Left lung (tissue), 10 donors: Measurements from ENCODE around the gene SDCBP2. TPM values are rescaled to one million over a fixed set of nuclear protein-coding genes. Genes with fewer than 3 reads are reported as not detected.
A peak's percentile ranks its signal among the peaks of the same experiment; 100 is the strongest.

Experiments
- ATAC-seq: fragments of 200-7000 bp; cut with Tn5 transposase; one replicate; pipeline ENCODE4 v1.9.1; 2020; ENCODE audit warnings: moderate library complexity
- DNase-seq, 4 donors: peaks; one replicate each; pipeline ENCODE4 v3.0.0-alpha.2; 2013 to 2020
- H3K27ac ChIP-seq, 2 donors: fragments of 200-600 bp; sonication (generic) in 1 of 2; one replicate each; pipeline versions ENCODE4 v1.5.0 to v1.8.0; 2020 to 2021
- H3K27me3 ChIP-seq, 2 donors: fragments of 200-600 bp; sonication (generic) in 1 of 2; one replicate each; pipeline versions ENCODE4 v1.5.0 to v1.8.0; 2020 to 2021
- H3K36me3 ChIP-seq, 2 donors: fragments of 200-600 bp; sonication (generic) in 1 of 2; one replicate each; pipeline versions ENCODE4 v1.5.0 to v1.8.0; 2020 to 2021
- H3K4me1 ChIP-seq, 2 donors: fragments of 200-600 bp; one replicate each; pipeline ENCODE4 v1.8.0; 2021
- H3K4me3 ChIP-seq, 2 donors: fragments of 200-600 bp; sonication (generic) in 1 of 2; one replicate each; pipeline versions ENCODE4 v1.5.0 to v1.8.0; 2020 to 2021; ENCODE audit warnings: mild to moderate bottlenecking in 1 of 2
- H3K9me3 ChIP-seq, 2 donors: fragments of 200-600 bp; sonication (generic) in 1 of 2; one replicate each; pipeline versions ENCODE4 v1.5.0 to v1.8.0; 2020 to 2021
- CTCF ChIP-seq, 2 donors: fragments of 200-600 bp; sonication (generic) in 1 of 2; IDR thresholded peaks; one replicate each; pipeline versions ENCODE4 v1.5.0 to v1.8.0; 2021; ENCODE audit warnings: antibody characterized with exemption in 2 of 2
- intact Hi-C, 2 donors: fragments of 100-400 bp; cut with DNase I; formaldehyde crosslinking; loops; one replicate each; pipeline versions ENCODE4 v1.11.2 to v1.14.2; 2022
- polyA plus RNA-seq, 6 donors: library from polyadenylated mRNA; unstranded; fragments of 120-200 nt; gene quantifications; one replicate each; pipeline ENCODE4 v1.2.1, GENCODE V29; 2013; ENCODE audit not compliant: insufficient read length in 6 of 6
- total RNA-seq, 2 donors: library from RNA; stranded (reverse); fragmentation: NEBNext Ultra II Directional; extraction: Animal tissue kit (Norgen Biotek cat#: 25700); gene quantifications; one replicate each; pipeline ENCODE4 v1.2.1, GENCODE V29; 2021
- donor health status: DM: no; HTN: yes; CAD: no.
- donor health status: DM: no; HTN: no; CAD: no.

Gene SDCBP2
- total and polyA plus RNA-seq, 8 donors, result 1.8 to 21.5 (median 3.1) TPM

- no peak for TF ChIP-seq CTCF (IDR thresholded peaks at IDR 0.05)
- Histone ChIP-seq H3K4me1 (peaks cover 13 to 78% of the 10 kb centered on the region in 2 donors), H3K27ac (peak overlapping the region; percentile 61 to 63), H3K27me3 (no peaks in the 10 kb centered on the region), H3K36me3 (no peaks in the 10 kb centered on the region), H3K4me3 (no peak overlapping the region), H3K9me3 (no peaks in the 10 kb centered on the region)
- no peak for DNase-seq
- intact Hi-C loops, result no loop called here
- no peak for ATAC-seq
Observed at GRCh38 chr20:1333462-1334369, 4.8 kb upstream of the SDCBP2 start.

- no peak for ATAC-seq
Observed at GRCh38 chr20:1332749-1333300, 3.9 kb upstream of the SDCBP2 start.

GRCh38 chr20:1331801-1332453 lies 3.0 kb upstream of the SDCBP2 start:
- H3K4me1 ChIP-seq, result peaks cover 28 to 85% of the 10 kb centered on the region in 2 donors
- DNase-seq, result no peak
- H3K9me3 ChIP-seq, result no peaks in the 10 kb centered on the region
- TF ChIP-seq CTCF (IDR thresholded peaks at IDR 0.05), result no peak
- no peak for ATAC-seq
- H3K4me3 ChIP-seq, result no peak overlapping the region
- intact Hi-C loops, result no loop called here
- H3K27me3 ChIP-seq, result no peaks in the 10 kb centered on the region
- peak overlapping the region; percentile 63 to 99 for H3K27ac ChIP-seq
- no peaks in the 10 kb centered on the region for H3K36me3 ChIP-seq

More at GRCh38 chr20:1332749-1333300, 3.9 kb upstream of the SDCBP2 start:
- H3K4me3 ChIP-seq, result no peak overlapping the region
- intact Hi-C loops, result no loop called here
- H3K27me3 ChIP-seq, result no peaks in the 10 kb centered on the region
- H3K9me3 ChIP-seq, result no peaks in the 10 kb centered on the region
- H3K27ac ChIP-seq, result peak overlapping the region; percentile 61 to 63
- H3K4me1 ChIP-seq, result peaks cover 20 to 85% of the 10 kb centered on the region in 2 donors
- no peaks in the 10 kb centered on the region for H3K36me3 ChIP-seq
- DNase-seq, result no peak
- TF ChIP-seq CTCF (IDR thresholded peaks at IDR 0.05), result no peak

- no peak for ATAC-seq
- H3K27ac ChIP-seq, result peak overlapping the region in 1 of 2 donors; percentile 99
- TF ChIP-seq CTCF (IDR thresholded peaks at IDR 0.05), result no peak
- H3K9me3 ChIP-seq, result no peaks in the 10 kb centered on the region
- no peaks in the 10 kb centered on the region for H3K36me3 ChIP-seq
- intact Hi-C loops, result no loop called here
- no peaks in the 10 kb centered on the region for H3K27me3 ChIP-seq
- no peak for DNase-seq
- H3K4me3 ChIP-seq, result no peak overlapping the region
- peaks cover 30 to 85% of the 10 kb centered on the region in 2 donors for H3K4me1 ChIP-seq
Observed at GRCh38 chr20:1331101-1331500, 2.2 kb upstream of the SDCBP2 start.
